ENCODE results near the gene SBF1.
"Not testable (repeated sequence)": the region's sequence is repeated elsewhere in the genome, so short reads cannot be mapped to it uniquely, and the experiment has no call there.

The SBF1 gene

DNA sequence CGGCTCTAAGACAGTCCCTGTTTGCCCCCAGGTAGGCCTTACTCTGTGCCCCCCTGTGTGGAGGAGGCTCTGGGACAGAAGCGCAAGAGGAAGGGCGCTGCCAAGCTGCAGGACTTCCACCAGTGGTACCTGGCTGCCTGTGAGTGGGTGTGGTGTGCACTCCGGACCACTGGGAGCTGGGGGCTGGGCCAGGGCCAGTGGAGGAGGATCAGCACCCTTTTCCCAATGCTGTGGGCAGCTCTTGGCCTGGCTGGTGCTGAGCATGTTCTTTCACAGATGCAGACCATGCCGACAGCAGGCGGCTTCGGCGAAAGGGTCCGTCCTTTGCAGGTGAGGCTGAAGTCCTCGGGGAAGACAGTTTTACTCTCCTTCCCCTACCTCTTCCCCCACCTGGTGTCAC is 46.9 kb upstream of the SBF1 start:
- TF ChIP-seq, protein P1, sequence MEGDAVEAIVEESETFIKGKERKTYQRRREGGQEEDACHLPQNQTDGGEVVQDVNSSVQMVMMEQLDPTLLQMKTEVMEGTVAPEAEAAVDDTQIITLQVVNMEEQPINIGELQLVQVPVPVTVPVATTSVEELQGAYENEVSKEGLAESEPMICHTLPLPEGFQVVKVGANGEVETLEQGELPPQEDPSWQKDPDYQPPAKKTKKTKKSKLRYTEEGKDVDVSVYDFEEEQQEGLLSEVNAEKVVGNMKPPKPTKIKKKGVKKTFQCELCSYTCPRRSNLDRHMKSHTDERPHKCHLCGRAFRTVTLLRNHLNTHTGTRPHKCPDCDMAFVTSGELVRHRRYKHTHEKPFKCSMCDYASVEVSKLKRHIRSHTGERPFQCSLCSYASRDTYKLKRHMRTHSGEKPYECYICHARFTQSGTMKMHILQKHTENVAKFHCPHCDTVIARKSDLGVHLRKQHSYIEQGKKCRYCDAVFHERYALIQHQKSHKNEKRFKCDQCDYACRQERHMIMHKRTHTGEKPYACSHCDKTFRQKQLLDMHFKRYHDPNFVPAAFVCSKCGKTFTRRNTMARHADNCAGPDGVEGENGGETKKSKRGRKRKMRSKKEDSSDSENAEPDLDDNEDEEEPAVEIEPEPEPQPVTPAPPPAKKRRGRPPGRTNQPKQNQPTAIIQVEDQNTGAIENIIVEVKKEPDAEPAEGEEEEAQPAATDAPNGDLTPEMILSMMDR (IDR thresholded peaks at IDR 0.05; ENCODE audit: borderline replicate concordance, insufficient read depth, low read depth, low read length), result no peak
- no peak overlapping the region for H3K4me3 ChIP-seq (ENCODE audit: low read depth, low read length)

DNA sequence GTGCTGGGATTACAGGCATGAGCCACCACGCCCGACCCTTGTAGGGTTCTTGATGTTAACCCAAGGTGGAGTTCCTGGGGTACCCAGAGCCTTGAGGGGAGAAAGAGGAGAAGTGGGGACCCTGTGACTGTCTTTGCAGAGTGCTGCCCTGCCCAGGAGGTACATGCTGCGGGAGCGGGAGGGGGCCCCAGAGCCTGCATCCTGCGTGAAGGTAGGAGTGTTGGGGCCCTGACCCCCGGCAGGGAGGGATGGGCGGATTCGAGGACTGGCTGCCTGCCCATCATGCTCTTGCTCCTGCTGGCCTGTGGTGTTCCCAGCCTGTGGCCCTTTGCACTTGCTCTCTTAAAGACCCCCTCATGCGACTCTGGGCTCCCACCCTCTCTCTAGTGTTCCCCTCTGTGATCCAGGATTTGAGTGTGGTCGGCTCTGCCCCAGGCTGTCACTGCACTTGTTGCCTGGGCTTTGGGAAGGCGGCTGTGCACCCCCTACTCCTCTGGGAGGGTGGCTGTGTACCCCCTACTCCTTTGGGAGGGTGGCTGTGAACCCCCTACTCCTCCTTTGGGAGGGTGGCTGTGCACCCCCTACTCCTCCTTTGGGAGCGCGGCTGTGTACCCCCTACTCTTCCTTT is 46.1 kb upstream of the SBF1 start:
- H3K4me3 ChIP-seq (ENCODE audit: low read depth, low read length), result no peak overlapping the region
- TF ChIP-seq, protein P1 (IDR thresholded peaks at IDR 0.05; ENCODE audit: borderline replicate concordance, insufficient read depth, low read depth, low read length), result no peak

DNA sequence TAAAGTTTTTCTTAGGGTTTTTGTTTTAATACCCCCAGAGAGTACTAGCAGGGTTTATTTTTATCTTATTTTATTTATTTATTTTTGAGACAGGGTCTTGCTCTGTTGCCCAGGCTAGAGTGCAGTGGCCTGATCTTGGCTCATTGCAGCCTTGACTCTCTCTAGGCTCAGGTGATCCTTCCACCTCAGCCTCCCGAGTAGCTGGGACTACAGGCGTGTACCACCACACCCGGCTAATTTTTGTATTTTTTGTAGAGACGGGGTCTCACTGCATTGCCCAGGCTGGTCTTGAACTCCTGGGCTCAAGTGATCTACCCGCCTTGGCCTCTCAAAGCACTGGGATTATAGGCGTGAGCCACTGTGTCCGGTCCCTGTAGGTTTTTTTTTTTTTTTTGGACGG is 45.3 kb upstream of the SBF1 start:
- not testable (repeated sequence) for H3K4me3 ChIP-seq (ENCODE audit: low read depth, low read length)

DNA sequence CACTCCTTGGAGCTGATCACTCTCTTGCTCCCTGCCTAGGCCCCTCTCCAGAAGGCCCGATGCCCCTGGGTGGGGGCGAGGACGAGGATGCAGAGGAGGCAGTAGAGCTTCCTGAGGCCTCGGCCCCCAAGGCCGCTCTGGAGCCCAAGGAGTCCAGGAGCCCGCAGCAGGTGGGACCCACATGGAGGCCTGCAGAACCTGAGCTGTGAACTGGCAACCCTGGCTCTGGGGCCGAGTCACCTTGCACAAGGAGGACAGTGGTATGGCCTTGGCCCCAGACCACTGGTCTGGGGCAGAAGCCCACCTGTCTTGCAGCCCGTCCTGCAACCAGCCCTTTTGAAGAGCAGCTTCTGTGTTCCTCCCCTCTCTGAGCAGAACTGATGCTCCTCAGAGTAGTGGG is 44.3 kb upstream of the SBF1 start:
- H3K4me3 ChIP-seq (ENCODE audit: low read depth, low read length), result no peak overlapping the region
- TF ChIP-seq, protein P1 (IDR thresholded peaks at IDR 0.05; ENCODE audit: borderline replicate concordance, insufficient read depth, low read depth, low read length), result no peak

DNA sequence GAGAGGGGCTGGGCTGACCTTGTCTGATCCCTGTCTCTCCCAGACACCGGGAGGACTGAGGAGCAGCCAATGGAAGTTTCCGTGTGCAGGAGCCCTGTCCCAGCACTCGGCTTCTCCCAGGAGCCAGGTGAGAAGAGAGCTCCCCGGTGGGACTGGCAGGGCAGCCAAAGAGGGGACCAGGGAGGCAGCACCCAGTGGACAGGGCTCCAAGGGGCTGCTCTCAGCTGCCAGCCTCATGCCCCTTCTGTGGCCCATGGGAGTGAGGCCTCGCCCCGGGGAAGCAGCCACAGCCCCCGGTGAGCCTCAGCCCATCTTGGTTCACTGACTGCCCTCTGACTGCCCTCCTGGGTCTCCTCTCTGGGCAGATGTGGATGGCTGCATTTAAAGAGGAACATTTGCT is 43.8 kb upstream of the SBF1 start:
- no peak overlapping the region for H3K4me3 ChIP-seq (ENCODE audit: low read depth, low read length)
- TF ChIP-seq, protein P1 (IDR thresholded peaks at IDR 0.05; ENCODE audit: borderline replicate concordance, insufficient read depth, low read depth, low read length), result no peak

DNA sequence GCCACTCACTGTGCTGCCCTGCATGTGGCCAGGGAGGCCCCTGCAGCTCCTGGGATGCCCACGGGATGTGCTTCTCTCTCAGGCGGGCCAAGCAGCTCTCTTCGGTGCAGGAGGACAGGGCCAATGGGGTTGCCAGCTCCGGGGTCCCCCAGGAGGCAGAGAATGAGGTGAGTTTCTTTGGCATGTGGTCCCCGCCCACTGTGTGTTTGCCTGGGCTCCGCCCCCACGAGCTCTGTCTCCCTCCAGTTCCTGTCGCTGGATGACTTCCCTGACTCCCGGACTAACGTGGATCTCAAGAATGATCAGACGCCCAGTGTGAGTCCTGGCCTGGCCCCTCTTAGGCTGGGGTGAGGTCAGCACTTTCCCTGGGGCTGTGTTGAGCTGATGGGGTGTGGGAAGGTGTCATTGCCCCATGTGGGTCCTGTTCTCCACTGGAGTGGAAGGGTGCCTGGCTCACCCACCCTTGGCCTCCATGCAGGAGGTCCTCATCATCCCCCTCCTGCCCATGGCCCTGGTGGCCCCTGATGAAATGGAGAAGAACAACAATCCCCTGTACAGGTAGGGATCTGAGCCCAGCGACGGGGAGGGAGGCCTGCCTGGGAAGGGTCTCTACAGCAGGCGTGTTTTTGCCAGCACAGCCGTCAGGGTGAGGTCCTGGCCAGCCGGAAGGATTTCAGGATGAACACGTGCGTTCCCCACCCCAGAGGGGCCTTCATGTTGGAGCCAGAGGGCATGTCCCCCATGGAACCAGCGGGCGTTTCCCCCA is 42.8 kb upstream of the SBF1 start:
- TF ChIP-seq, protein P1 (IDR thresholded peaks at IDR 0.05; ENCODE audit: borderline replicate concordance, insufficient read depth, low read depth, low read length), result no peak
- no peak overlapping the region for H3K4me3 ChIP-seq (ENCODE audit: low read depth, low read length)

DNA sequence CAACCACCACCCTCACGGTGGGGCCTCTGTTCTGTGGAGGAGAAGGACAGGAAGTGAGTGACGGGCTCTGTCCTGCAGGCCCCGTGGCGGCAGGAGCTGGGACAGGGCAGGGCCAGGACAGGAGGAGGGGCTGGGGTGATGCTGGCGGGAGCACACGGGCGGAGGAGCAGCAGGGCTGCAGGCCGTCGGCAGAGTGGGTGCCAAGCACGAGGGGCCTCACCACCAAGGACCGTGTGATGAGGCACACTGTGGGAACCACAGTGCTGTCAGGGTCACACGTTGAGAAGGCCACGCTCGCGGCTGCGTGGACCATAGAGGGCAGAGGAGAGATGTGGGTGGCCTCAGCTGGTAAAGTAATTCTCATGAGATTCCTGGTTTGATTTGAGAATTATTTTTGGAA is 42.1 kb upstream of the SBF1 start:
- TF ChIP-seq, protein P1 (IDR thresholded peaks at IDR 0.05; ENCODE audit: borderline replicate concordance, insufficient read depth, low read depth, low read length), result no peak
- no peak overlapping the region for H3K4me3 ChIP-seq (ENCODE audit: low read depth, low read length)

Measured in GM12875 (cell line).